Measurements from ENCODE around the gene PRR35. TPM values are rescaled to one million over a fixed set of nuclear protein-coding genes. Genes with fewer than 3 reads are reported as not detected.

Gene PRR35
- polyA plus RNA-seq, 3 donors, result not detected

GRCh38 chr16:530111-530817 lies 29.9 kb upstream of the PRR35 start:
- WGBS (ENCODE audit: insufficient coverage), result 95% methylated on average over 23 of the region's 23 CpGs
- DNase-seq, result no peak
- H3K9ac ChIP-seq (ENCODE audit: insufficient read depth, low read length, poor library complexity, severe bottlenecking), result no peak overlapping the region
- H4K20me1 ChIP-seq (ENCODE audit: insufficient read depth, low read length), result peaks cover 70% of the 10 kb centered on the region
- Mint-ChIP-seq H3K27me3 (ENCODE audit: low read depth in 3 of 3) (peaks cover 0 to 1% (median 0%) of the 10 kb centered on the region in 3 donors), H3K4me3 (peak overlapping the region in 1 of 2 donors; percentile 41), H3K9me3 (no peaks in the 10 kb centered on the region), H3K4me1 (peaks cover 40% of the 10 kb centered on the region), H3K36me3 (peaks cover 2 to 13% of the 10 kb centered on the region in 2 donors), H3K27ac (peak overlapping the region in 2 of 7 donors; percentile 43 to 80)
- H3K36me3 ChIP-seq (replicated peaks in 1 of 2; ENCODE audit: control insufficient read depth in 1 of 2, insufficient read depth in 2 of 2, low read length in 2 of 2), result peaks cover 0 to 8% of the 10 kb centered on the region in 2 donors
- no peak for TF ChIP-seq CTCF (IDR thresholded peaks at IDR 0.05)
- no peak overlapping the region for H3K4me3 ChIP-seq (replicated peaks in 1 of 3; ENCODE audit: low read depth in 2 of 3, low read length in 3 of 3)
- no peak overlapping the region for H2AFZ ChIP-seq (ENCODE audit: insufficient read depth, low read depth, low read length, poor library complexity, severe bottlenecking)
- H3K27me3 ChIP-seq (ENCODE audit: control insufficient read depth in 2 of 2, insufficient read depth in 2 of 2, low read length in 2 of 2), result no peaks in the 10 kb centered on the region
- peak overlapping the region in 1 of 2 donors; percentile 87 for H3K27ac ChIP-seq (ENCODE audit: low read depth in 1 of 2, low read length in 2 of 2)
- H3K4me1 ChIP-seq (ENCODE audit: control insufficient read depth in 1 of 2, insufficient read depth in 2 of 2, low read length in 2 of 2), result peaks cover 35 to 49% of the 10 kb centered on the region in 2 donors
- intact Hi-C loops (cut with micrococcal nuclease), result no loop called here
- no peak overlapping the region for H3K4me2 ChIP-seq (replicated peaks; ENCODE audit: extremely low read depth, low read length, poor library complexity, severe bottlenecking)
- no peaks in the 10 kb centered on the region for H3K9me3 ChIP-seq (replicated peaks in 1 of 2; ENCODE audit: control insufficient read depth in 1 of 2, insufficient read depth in 1 of 2, low read length in 2 of 2)
- H3K79me2 ChIP-seq (ENCODE audit: insufficient read depth, low read length), result peaks cover 80% of the 10 kb centered on the region

- no peak overlapping the region for H3K4me3 Mint-ChIP-seq
- 85% methylated on average over 12 of the region's 16 CpGs for WGBS (ENCODE audit: insufficient coverage)
- H3K27ac Mint-ChIP-seq, result peak overlapping the region in 2 of 7 donors; percentile 6 to 32
Observed at GRCh38 chr16:531494-532125, 28.6 kb upstream of the PRR35 start.

More at GRCh38 chr16:531494-532125, 28.6 kb upstream of the PRR35 start:
- peaks cover 27% of the 10 kb centered on the region for H3K4me1 Mint-ChIP-seq
- no peak overlapping the region for H3K27ac ChIP-seq (ENCODE audit: low read depth in 1 of 2, low read length in 2 of 2)
- H3K9ac ChIP-seq (ENCODE audit: insufficient read depth, low read length, poor library complexity, severe bottlenecking), result no peak overlapping the region
- H2AFZ ChIP-seq (ENCODE audit: insufficient read depth, low read depth, low read length, poor library complexity, severe bottlenecking), result no peak overlapping the region
- H3K4me3 ChIP-seq (replicated peaks in 1 of 3; ENCODE audit: low read depth in 2 of 3, low read length in 3 of 3), result no peak overlapping the region
- H3K27me3 Mint-ChIP-seq (ENCODE audit: low read depth in 3 of 3), result peaks cover 0 to 1% (median 0%) of the 10 kb centered on the region in 3 donors
- H3K36me3 ChIP-seq (replicated peaks in 1 of 2; ENCODE audit: control insufficient read depth in 1 of 2, insufficient read depth in 2 of 2, low read length in 2 of 2), result peaks cover 3 to 10% of the 10 kb centered on the region in 2 donors
- H3K79me2 ChIP-seq (ENCODE audit: insufficient read depth, low read length), result peaks cover 88% of the 10 kb centered on the region
- H4K20me1 ChIP-seq (ENCODE audit: insufficient read depth, low read length), result peaks cover 78% of the 10 kb centered on the region
- H3K9me3 Mint-ChIP-seq, result no peaks in the 10 kb centered on the region
- peaks cover 31 to 43% of the 10 kb centered on the region in 2 donors for H3K4me1 ChIP-seq (ENCODE audit: control insufficient read depth in 1 of 2, insufficient read depth in 2 of 2, low read length in 2 of 2)
- no peaks in the 10 kb centered on the region for H3K9me3 ChIP-seq (replicated peaks in 1 of 2; ENCODE audit: control insufficient read depth in 1 of 2, insufficient read depth in 1 of 2, low read length in 2 of 2)
- intact Hi-C loops (cut with micrococcal nuclease), result no loop called here
- no peak overlapping the region for H3K4me2 ChIP-seq (replicated peaks; ENCODE audit: extremely low read depth, low read length, poor library complexity, severe bottlenecking)
- no peaks in the 10 kb centered on the region for H3K27me3 ChIP-seq (ENCODE audit: control insufficient read depth in 2 of 2, insufficient read depth in 2 of 2, low read length in 2 of 2)
- no peak for TF ChIP-seq CTCF (IDR thresholded peaks at IDR 0.05)
- peaks cover 4 to 19% of the 10 kb centered on the region in 2 donors for H3K36me3 Mint-ChIP-seq
- DNase-seq, result no peak
